C4-2B (cell line): ENCODE results near the gene ITGAX.

Experiments
- ZFX ChIP-seq: fragments of 450-650 bp; IDR thresholded peaks from 2 replicates; pipeline ENCODE4 v1.6.1; 2017
- TF ChIP-seq, protein P1 (sequence below): fragments of 450-650 bp; conservative IDR thresholded peaks from 2 replicates; pipeline ENCODE4 v1.5.1; 2017; ENCODE audit warnings: mild to moderate bottlenecking

DNA sequence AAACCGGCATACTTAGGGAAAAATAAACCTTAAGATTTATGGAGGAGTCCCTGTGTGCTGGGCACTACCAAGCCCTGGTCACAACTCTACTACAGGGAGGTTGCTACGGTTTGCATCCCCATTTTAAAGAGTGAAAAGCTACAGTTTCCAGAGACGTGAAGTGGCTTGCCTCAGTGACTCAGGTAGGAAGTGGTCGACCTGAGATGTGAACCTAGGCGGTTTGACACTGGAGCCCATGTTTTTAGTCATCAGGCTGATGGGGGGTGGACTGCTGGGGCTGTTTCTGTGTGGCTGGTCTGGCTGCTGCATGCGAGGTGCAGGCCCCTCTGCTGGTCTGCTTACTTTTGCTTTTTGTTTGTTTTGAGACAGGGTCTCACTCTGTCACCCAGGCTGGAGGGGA, 66.6 kb downstream of the ITGAX start:
- TF ChIP-seq, protein P1, sequence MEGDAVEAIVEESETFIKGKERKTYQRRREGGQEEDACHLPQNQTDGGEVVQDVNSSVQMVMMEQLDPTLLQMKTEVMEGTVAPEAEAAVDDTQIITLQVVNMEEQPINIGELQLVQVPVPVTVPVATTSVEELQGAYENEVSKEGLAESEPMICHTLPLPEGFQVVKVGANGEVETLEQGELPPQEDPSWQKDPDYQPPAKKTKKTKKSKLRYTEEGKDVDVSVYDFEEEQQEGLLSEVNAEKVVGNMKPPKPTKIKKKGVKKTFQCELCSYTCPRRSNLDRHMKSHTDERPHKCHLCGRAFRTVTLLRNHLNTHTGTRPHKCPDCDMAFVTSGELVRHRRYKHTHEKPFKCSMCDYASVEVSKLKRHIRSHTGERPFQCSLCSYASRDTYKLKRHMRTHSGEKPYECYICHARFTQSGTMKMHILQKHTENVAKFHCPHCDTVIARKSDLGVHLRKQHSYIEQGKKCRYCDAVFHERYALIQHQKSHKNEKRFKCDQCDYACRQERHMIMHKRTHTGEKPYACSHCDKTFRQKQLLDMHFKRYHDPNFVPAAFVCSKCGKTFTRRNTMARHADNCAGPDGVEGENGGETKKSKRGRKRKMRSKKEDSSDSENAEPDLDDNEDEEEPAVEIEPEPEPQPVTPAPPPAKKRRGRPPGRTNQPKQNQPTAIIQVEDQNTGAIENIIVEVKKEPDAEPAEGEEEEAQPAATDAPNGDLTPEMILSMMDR = no peak
- TF ChIP-seq ZFX = no peak
